ENCODE data around the gene CD300C. TPM values are rescaled to one million over a fixed set of nuclear protein-coding genes. Genes with fewer than 3 reads are reported as not detected.
"Not testable (repeated sequence)": the region's sequence is repeated elsewhere in the genome, so short reads cannot be mapped to it uniquely, and the experiment has no call there.

CD300C gene
- total RNA-seq, 1 experiment from 2014 or later: 0.90 TPM

DNA sequence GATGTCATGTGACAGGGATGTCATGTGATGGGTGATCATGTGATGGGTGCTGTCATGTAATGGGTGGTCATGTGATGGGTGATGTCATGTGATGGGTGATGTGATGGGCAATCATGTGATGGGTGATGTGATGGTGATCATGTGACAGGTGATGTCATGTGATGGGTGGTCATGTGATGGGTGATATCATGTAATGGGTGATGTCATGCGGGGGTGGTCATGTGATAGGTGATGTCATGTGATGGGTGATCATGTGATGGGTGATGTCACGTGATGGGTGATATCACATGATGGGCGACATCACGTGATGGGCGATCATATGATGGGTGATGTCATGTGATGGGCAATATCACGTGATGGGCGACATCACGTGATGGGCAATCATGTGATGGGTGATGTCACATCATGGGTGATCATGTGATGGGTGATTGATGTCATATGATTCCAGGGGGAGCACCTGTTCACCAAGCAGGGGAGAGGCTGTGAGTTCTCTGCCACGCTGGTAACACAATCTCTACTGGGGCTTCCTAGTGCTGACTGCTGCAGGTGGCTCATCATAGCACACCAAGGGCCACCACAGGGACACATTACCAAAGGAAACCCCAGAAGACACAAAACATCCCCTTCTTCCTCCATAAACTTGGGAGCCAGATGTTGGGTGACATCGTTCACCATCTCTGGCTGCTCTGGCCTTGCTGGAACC, 31.1 kb downstream of the CD300C start:
- DNase-seq (ENCODE audit: low read depth): no peak

DNA sequence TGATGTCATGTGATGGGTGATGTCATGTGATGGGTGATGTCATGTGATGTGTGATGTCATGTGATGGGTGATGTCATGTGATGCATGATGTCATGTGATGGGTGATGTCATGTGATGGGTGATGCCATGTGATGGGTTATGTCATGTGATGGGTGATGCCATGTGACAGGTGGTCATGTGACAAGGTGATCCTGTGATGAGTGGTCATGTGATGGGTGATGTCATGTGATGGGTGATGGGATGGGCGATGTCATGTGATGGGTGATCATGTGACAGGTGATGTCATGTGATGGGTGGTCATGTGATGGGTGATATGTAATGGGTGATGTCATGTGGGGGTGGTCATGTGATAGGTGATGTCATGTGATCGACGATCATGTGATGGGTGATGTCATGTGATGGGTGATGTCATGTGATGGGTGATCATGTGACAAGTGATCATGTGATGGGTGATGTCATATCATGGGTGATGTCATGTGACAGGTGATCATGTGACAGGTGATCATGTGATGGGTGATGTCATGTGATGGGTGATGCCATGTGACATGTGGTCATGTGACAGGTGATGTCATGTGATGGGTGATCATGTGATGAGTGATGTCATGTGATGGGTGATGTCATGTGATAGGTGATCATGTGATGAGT, 31.8 kb downstream of the CD300C start:
- peak; percentile 61 for DNase-seq (ENCODE audit: low read depth)

DNA sequence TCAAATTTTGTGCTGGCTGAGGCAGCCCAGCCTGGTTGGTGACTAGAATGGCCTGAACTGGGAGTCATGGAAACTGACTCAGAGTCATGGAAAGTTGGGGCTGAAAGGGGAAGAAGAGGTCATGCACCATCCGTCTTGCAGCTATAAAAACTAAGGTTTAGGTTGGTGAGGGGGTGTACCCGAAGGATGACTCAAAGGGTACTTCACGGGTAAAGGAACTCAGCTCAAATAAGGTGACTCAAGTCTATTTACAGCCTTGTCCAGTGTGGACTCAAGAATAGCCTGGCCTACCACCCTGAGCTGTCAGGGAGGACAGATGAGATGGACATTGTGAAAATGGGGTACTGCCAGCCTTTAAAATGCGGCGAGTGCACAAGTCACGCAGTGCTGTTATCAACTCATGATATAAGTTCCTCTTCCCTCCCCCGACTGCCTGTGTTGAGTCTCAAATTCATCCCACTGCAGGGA, 33.3 kb downstream of the CD300C start:
- peak; percentile 12 for DNase-seq (ENCODE audit: low read depth)

DNA sequence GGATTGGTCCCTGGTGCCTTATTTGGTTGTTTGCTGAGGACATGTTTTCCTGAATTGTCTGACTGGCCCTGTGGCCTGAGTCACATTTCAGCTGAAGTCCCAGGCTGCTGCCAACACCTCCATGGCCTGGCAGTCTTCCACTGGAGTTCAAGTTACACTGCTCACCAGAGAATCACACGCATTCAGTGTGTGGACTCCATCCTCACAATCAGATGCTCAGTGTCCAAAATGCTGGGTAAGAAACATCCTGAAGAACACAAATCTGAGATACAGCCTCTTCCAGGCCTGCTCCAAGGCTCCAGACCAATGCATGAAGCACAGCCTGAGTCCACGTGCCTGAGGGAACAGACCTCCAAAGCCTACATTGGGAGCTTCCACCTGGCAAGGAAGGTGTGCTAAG, 33.9 kb downstream of the CD300C start:
- no peak for DNase-seq (ENCODE audit: low read depth)

DNA sequence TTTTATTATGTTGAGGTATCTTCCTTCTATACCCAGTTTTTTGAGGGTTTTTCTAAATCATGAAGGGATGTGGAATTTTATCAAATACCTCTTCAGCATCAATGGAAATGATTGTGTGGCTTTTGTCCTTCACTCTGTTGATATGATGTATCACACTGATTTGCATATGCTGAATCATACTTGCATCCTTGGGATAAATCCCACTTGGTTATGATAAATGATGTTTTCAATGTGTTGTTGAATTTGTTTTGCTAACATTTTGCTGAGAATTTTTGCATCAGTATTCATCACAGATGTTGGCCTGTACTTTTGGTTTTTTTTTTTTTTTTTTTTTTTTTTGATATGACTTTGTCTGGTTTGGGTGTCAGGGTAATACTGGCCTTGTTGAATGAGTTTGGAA, 37.8 kb downstream of the CD300C start:
- DNase-seq (ENCODE audit: low read depth): no peak

DNA sequence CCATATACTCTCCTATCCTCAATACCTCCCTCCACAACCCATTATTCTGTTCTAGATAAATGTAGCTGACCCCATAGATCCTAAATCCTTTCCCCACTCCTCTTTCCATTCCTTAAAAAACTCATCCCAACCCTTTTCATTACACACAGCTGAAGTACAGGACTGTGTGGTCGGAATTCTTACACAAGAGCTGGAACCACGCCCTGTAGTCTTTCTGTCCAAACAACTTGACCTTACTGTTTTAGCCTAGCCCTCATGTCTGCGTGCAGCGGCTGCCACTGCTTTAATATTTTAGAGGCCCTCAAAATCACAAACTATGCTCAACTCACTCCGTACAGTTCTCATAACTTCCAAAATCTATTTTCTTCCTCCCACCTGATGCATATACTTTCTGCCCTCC, 42.0 kb downstream of the CD300C start:
- DNase-seq (ENCODE audit: low read depth): not testable (repeated sequence)

DNA sequence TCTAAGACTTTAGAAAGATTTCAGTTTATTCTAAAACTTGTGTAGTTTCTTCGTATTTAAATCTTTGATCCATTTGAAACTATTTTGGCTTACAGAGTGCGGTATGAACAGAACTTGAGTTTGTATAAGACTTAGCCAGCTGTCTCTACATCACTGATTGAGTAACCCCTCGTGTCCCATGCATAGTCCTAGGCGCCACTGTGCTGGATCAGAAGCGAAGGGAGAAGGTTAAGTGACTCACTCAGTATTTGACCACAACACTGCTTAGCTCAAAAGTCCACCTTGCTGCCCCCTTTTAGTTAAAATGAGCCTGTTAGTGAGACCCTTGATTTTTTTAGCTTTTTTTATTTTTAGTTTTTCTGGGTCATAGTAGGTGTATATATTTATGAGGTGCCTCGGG, 43.1 kb downstream of the CD300C start:
- no peak for DNase-seq (ENCODE audit: low read depth)

DNA sequence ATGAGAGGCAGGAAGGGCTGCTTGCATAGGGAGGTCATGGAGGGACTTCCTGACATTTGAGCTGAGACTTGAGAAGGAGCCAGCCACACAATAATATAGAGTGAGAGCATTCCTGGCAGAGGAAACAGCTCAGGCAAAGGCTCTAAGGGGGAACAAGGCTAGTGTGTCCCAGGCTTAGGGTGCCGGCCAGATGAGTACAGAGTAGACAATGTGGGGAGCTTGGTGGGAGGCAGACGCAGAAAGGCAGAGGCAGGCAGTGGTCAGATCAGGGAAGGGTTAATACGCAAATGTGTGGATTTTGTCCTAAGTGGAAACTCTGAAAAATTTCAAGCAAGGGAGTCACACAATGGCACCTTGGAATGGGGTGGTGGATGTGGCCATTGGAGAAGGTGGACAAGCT, 45.9 kb downstream of the CD300C start:
- no peak for DNase-seq (ENCODE audit: low read depth)

DNA sequence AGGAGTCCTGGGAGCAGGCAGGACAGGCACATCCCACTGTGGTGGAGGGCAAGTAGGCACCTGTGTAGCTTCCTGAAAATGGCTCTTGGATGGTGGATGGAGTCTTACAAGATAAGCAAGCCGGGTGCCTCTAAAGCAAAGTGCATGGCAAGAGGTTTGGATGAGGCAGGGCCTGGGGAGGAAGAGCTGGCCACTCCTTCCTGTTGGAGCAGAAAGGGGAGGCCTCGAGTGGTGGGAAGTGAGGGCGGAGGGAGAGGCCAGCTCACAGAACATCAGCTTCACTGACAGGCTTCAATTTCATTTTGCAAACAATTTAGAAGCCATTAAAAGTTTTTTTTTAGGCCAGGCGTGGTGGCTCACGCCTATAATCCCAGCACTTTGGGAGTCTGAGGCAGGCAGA, 48.4 kb downstream of the CD300C start:
- no peak for DNase-seq (ENCODE audit: low read depth)

DNA sequence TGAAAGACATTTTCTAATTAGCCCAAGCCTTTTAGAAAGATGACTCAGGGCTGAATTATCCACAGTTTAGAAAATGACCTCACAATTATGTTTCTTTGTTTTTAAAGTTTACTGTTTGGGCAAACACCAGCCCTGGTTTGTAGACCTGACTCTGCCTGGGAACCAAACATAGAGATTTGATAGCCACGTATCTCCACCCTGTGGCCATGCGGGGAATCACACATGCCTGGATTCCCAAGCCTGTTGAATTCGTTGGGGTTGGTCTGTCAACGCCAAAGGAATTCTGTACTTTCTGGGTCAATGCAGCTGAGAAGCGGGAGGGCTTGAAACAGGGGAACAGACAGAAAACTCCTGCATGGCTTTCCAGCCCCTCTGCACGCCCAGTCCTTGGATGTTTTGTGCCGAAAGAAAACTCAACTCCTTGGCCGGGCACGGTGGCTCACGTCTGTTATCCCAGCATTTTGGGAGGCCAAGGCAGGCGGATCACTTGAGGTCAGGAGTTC, 52.5 kb downstream of the CD300C start:
- DNase-seq (ENCODE audit: low read depth): peak; percentile 44

DNA sequence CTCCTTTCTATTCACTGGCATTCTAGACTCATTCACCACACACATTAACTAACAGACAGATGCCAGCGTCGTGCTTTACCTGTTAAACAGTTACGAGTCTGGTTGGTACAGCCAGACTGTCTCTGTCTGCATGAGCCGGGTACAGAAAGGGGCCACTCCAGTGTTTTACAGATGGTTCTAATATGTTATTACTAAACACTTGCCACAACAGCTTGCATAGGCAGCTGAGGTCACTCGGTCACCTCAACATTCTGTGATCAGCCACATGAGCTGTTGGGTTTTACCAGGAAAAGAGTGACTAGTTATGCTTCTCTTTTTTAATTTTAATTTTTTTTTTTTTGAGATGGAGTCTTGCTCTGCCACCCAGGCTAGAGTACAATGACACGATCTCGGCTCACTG, 54.3 kb downstream of the CD300C start:
- DNase-seq (ENCODE audit: low read depth): no peak

Other genes starting within 250 kb of the CD300C start
- gene KIF19, start 219.9 kb downstream of the CD300C start, total RNA-seq (2014; rRNA removed; shearing (Covaris generic)): not detected in 2 replicates
- not detected in 2 replicates for gene BTBD17, start 184.2 kb downstream of the CD300C start, total RNA-seq (2014; rRNA removed; shearing (Covaris generic))
- gene GPR142, start 178.6 kb downstream of the CD300C start, total RNA-seq (2014; rRNA removed; shearing (Covaris generic)): not detected in 2 replicates
- not detected in 2 replicates for gene GPRC5C, start 114.0 kb downstream of the CD300C start, total RNA-seq (2014; rRNA removed; shearing (Covaris generic))
- not detected in 2 replicates for gene CD300A, start 79.5 kb downstream of the CD300C start, total RNA-seq (2014; rRNA removed; shearing (Covaris generic))
- not detected in 2 replicates for gene CD300LB, start 14.6 kb downstream of the CD300C start, total RNA-seq (2014; rRNA removed; shearing (Covaris generic))
- not detected in 2 replicates for gene CD300H, start 21.4 kb upstream of the CD300C start, total RNA-seq (2014; rRNA removed; shearing (Covaris generic))
- gene CD300LD, start 46.2 kb upstream of the CD300C start, total RNA-seq (2014; rRNA removed; shearing (Covaris generic)): not detected in 2 replicates
- gene CD300E, start 77.6 kb upstream of the CD300C start, total RNA-seq (2014; rRNA removed; shearing (Covaris generic)): not detected in 2 replicates
- not detected in 2 replicates for gene CD300LF, start 166.8 kb upstream of the CD300C start, total RNA-seq (2014; rRNA removed; shearing (Covaris generic))
- 0.11 and 0.20 TPM in 2 replicates for gene RAB37, start 191.1 kb upstream of the CD300C start, total RNA-seq (2014; rRNA removed; shearing (Covaris generic))
- 32.8 and 41.8 TPM in 2 replicates for gene NHERF1, start 202.5 kb upstream of the CD300C start, total RNA-seq (2014; rRNA removed; shearing (Covaris generic))
- 21.9 and 32.6 TPM in 2 replicates for gene NAT9, start 230.2 kb upstream of the CD300C start, total RNA-seq (2014; rRNA removed; shearing (Covaris generic))

Measured in HT1080 (cell line).